Right hindlimb (tissue), 1 donor: Measurements from ENCODE around the gene GABRD.

Source experiments
- DNase-seq: peaks from one replicate; pipeline ENCODE4 v3.0.0-alpha.2; 2018

Gene GABRD

DNA sequence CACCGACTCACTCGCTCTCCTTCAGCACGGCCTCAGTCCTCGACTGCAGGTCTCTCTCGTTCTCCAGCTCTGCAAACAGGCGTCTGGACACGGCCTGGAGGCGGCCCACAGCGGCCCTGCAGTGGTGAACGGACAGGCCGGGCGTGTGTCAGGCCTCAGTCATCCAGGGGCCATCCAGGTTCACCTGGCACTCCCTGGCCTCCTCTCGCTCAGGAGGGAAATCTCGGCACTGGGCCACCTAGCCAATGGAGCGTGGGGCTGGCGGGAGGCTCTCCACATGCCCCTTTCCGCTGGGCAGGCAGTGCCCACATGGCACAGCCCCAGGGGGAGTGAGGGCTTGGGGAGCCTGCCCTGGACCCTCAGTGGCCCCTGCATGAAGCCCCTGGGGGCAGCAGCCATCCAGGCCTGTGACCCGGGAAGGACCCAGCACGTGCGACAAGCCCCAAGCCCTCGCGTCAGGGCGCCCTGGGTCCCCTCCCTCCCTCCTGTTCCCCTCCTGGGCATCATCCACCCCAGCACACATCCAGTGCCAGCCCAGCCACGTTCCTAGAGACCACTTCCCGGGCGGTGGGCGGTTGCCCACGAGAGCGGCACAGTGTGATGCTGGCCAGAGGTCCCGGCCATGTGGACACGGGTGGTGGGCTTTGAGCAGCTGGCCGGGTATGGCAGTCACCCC lies 33.6 kb upstream of the GABRD start:
- no peak for DNase-seq

DNA sequence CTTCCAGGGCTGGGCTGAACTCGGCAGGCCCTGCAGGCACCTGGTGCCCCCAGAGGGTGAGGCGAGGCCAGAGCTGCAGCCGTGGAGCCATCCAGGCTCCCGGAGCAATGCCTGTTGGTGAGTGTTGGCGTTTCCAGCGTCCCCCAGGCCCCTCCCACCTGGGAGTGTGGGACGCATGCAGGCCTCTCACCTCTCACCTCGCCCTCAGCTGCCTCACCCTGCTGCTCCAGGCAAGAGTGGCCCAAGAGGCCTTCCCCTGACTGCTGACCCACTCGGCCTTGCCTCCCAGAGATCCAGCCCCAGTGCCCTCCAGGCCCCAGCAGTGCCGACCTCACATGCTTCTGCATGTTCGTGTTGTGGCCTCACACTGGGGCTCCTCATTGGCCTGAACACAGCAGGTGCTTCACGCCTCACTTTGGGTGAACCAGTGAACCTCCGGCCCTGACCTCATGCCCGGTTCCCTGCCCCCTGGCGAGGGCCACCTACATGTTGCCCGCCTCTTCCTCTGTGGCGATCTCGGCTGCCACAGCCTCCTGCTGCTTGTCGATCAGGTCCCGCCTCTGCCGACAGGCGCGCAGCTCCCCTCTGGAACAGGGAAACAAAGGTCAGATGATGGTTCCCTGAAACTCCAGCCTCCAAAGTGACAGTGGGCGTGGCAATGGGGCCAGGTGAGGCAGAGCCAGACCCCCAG lies 32.5 kb upstream of the GABRD start:
- DNase-seq: no peak

DNA sequence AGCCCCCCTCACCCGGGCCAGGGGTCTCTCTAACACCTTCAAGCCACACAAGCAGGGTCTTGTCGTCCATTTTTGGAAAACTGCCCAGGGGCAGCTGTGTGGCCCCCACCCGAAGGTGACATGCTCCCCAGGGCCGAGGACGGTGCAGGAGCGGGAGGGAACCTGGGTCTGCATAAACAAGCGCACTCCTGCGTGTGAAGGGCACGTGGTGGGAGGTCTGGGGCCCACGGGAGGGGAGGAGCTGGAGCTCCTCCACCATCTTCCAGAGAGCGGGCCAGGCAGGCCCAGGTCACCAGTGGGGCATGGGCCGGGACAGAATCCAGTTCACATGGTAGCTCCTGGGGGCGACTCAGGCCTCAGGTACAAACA lies 32.0 kb upstream of the GABRD start:
- DNase-seq: no peak

DNA sequence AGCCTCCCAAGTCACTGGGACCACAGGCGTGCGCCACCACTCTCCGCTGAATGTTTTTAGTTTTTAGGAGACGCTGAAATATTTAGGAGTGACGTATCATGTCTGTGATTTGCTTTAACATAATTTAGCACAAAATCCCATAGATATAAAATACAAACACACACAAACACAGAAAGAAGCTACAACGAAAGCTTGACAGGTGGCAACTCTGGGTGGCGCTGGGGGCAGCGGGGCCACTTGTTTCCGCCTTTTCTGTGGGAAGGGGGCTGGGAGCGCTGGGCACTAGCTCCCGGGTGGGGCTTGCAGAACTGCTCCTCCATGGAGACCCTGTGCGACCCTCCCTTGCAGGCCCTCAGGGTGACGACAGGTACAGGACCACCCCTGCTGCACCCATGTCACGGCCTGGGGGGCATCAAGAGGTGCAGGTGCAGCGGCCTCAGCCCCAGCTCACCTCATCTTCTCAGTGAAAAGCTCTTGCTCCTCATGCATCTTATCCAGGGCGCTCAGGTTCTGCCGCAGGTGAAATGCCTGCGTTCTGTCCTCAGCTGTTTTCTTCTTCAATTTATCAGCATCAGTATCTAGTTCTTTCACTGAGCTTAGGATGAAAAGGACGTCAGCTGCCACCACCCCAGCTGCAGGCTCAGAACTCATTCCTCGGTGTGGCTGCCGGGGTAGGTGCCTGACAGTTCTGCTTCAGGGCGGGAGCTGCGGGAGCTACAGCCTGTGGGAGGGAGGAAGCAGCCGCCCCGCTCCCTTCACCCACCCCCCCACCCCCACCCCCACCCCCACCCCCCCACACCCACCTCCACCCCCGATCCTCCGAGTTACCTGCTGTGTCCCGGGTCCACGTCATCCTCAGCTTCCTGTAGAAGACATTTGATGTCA lies 30.8 kb upstream of the GABRD start:
- DNase-seq: no peak

DNA sequence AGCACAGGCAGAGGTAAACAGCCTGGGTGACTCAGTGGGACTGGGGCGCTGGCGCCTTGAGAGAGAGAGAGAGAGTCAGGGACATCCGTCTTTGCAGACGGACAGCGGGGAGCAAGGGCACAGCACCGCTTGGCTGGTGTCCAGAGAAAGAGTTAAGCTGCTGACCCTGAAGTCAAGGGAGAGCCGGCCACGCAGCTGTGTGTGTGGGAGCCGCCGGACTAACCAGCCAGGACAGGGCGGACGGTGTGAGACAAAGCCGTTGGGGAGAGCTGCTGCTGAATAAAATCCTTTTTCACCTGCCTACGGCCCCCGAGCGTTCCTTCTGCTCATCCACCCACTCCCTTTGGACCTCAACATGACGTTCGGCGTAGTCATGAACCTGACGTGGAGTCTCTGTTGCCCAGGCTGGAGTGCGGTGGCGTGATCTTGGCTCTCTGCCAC lies 30.0 kb upstream of the GABRD start:
- DNase-seq: peak; percentile 38

DNA sequence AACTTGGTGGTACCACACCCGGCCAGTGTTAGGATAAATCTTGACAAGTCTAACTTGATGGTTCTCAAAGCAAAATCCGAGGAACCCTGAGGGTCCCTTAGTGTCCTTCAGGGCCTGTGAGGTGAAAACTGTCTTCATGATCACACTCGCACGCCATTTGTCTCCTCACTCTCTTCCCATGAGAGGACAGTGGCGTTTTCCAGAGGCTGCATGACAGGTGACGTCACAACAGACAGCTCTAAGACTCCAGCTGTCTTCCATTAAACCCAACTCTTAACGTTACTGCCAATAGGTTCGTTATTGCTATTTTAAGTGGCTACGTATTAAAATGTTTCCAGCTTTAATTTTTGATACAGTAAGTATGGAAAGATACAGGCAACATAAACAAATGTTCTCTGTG lies 29.4 kb upstream of the GABRD start:
- DNase-seq: no peak

DNA sequence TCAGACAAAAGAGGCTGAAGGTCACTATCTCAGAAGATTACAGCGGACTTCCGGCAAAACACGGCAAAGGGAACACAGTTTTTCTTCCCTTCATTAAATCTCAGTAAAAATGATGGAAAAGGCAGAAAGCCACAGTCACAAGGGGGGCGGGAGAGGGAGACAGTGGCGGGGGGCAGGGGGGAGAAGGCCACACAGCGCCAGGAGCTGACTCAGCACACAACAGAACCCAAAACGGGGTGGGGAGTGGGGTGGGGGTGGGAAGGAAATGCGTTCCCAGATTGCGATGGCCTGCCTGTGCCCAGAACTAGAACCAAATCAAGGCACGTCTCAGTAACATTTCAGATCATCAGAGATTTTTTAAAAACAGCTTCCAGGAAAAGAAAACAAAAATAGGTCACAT lies 28.9 kb upstream of the GABRD start:
- peak; percentile 67 for DNase-seq

DNA sequence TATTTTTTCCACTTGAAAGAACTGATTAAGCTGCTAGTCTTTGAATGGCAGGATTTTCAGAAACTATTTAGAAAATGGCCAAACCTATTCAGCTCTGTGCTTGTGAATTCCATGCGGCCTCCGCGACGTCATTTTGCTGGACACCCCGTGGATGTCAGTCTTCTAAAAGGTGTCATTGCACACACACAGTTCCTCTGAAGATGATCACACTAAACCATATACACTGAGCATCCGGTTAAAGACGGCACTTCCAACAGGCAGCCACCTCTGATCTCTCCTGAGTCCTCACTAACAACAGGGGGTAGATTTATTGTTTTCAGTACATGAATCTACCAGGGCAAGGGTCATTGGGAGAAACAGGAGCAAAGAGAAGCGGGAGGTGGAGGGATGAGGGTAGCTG lies 24.6 kb upstream of the GABRD start:
- DNase-seq: no peak

DNA sequence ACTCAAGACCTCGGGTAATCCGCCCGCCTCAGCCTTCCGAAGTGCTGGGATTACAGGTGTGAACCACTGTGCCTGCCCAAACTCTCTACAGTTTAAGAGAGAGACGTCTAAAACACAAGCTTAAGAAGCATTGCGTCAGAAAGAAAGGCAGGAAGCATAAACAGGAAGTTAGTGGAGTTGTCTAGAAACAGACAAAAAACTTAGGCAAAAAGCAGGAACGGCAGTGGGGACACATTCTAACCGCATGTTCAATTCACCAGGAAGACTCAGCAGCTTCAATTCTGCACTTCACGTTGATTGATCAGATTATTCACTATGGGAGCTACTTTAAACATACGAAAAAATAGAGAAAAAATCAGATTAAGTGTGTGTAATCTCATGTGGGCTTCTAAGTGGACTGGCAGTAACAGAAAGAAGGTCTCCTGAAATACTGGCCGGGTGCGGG lies 22.9 kb upstream of the GABRD start:
- DNase-seq: no peak

DNA sequence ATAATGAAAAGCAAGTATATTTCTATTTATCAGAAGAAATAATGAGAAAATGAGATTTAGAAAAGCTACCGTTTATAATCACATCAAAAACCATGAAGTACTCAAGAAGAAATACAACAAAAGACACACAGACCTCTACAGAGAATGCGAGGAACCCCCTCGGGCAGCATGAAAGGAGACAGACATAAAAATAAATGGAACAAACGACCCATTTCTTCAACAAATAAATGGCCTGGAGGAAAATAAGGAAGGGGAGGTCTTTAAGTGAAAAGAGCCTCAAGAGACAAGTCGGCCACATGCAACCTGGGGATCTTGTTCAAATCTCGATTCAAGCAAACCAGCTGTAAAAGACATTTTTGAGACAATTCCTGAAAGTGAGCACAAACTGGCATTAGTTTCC lies 21.6 kb upstream of the GABRD start:
- no peak for DNase-seq

DNA sequence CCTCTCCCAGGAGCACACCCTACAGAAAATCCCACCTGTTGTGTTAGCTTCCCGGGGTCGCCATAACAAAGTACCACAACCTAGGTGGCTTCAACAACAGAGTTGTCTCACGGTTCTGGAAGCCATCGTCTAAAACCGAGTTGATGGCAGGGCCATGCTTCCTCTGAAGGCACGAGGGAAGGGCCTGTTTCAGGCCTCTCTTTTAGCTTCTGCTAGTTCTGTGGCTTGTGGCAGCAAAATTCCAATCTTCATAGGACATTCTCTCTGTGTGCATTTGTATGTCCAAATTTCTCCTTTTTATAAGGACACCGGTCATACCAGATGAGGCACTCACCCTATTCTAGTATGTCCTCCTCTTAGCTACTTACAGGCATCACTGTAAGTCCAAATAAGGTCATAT lies 18.7 kb upstream of the GABRD start:
- no peak for DNase-seq

DNA sequence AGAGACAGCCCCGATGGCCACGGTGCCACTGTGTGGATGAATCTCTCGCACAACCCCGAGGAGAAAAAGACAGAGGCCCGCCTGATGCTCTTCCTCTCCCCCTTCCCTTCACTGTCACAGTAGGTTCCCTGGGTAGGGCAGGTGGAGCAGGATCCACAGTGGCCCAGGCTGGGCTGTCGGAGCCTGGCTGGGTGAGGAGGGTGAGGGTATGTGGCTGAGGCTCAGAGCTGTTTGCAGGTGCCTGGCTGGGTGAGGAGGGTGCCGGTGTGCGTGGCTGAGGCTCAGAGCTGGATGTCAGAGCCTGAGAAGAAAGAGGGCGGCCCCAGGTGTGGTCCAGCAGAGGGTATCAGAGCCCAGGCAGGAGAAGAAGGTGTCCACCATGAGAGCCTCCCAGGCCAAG lies 18.3 kb upstream of the GABRD start:
- DNase-seq: no peak

DNA sequence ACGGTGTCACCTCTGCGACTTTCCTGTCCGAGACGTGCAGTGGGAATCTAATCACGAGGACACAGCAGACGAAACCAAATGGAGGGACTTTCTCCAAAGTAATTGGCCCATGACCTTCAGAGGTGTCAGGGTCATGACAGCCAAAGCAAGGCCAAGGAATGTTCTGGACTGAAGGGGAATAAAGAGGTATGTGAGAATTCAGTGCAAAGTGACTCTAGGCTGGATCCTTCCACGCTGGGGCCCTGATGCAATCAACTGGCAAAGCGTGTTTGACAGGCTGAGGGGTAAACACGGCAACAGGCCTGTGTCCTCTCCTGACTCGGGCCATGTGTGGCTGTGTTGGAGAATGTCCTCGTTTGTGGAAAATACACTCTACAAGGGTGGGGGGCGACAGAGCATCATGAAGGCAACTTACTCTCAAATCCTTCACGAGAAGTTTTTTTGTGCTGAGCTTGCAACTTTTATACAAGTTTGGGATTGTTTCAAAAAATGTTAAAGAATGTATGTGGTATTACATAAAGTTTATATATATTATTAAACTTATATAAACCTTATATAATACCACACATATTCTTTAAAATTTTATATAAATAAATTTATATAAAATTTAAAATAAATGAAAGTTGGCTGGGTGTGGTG lies 17.3 kb upstream of the GABRD start:
- DNase-seq: no peak

DNA sequence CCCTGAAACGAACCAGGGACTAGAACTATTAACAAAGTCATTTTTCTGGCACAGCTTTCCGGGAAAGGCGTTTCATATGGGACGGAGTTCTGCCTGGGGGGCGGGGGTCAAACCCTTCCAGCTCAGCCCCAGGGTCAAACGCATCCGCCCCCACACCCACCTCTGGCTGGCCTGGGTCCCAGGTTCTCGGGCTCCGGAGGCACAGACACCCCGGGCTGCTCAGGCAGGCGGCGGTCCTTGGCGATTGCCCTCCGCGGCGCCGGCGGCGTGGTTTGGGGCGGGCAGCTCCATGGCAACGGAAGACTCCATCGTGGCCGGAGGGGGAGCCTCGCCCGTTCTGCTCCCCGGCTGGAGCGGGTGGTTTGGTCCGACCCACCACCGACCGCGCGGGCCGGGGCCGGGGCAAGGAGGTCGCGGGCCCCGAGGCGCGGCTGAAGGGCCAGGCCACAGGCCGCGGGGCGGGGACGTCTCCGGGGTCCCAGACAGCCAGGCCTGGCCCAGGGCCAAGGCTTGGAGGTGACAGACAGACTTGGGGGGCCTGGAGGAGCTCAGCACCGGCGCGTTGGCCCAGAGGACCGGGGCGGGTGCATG lies 15.5 kb upstream of the GABRD start, which contains the start of gene CFAP74:
CFAP74 (minus strand) TSS at position 246 of the 591 bp plus-strand sequence. CDS start 12,830 bp downstream, outside the sequence.
- peak; percentile 60 for DNase-seq

DNA sequence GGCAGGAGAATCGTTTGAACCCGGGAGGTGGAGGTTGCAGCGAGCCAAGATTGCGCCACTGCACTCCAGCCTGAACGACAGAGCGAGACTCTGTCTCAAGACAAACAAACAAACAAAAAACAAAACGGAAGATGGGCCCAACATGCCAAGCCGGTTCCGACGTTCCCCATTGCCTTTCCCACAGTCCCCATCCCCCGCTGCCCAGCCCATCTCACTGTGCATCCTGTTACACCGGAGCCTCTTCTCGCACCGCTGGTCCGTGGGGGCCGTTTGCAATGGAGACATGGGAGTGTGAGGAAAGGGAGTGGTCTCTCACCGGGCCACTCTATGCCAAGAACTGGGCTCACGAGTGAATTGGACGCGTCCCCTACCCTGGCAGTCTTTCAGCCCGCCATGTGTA lies 14.3 kb upstream of the GABRD start:
- no peak for DNase-seq

DNA sequence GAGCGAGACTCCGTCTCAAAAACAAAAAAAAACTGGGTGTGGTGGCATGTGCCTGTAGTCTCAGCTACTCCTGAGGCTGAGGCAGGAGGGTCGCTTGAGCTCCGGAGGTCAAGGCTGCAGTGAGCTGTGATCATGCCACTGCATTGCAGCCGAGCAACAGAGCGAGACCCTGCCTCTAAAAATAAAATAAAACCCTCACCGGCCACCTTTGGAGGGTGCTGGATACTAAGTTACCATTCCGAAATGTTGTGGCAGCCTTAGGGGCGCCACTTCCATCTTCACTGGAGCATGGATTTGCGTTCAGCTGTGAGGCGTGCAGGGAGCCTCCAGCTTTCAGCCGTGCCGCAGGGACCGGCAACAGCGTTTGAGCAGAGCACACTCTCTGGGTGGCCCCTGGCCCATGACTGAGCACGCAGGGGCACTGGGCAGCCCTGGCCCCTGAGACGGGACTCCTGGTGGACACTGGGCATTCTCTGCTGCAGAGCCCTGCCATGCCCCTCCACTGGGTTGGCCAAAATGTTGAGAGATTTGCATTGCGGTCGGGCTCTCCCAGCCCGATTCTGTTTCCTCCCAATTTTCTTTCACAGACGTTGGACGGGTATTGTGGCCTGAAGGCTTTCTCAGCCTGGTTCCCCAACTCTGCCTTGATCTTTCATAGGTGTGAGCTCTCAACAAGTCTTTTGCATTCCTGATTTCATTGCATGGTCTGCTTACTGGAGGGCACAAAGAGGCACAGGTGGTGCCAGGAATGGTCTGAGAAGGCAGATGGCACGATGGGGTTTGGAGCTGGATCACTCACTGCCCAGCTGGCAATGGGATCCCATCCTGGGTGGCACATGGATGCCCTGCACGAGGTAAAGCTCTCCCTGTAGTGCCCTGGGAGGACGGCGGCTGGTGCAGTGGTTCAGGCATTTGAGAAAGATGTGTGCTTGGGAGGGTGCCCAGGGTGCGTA lies 9.8 kb upstream of the GABRD start:
- no peak for DNase-seq

DNA sequence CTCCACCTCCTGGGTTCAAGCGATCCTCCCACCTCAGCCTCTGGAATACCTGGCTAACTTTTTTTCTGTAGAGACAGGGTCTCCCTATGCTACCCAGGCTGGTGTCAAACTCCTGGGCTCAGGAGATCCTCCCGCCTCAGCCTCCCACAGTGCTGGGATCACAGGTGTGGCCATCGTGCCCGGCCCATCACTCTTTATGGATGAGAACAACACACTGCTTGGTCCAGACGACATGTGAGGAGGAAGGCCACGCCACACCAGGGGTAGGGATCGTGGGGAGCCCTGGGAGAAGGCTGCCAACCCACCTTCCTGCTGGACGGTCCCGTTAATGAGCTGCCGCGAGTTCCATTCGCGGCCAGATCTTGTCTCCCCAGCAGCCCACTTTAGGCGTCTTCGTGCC lies 5.0 kb upstream of the GABRD start:
- DNase-seq: no peak

DNA sequence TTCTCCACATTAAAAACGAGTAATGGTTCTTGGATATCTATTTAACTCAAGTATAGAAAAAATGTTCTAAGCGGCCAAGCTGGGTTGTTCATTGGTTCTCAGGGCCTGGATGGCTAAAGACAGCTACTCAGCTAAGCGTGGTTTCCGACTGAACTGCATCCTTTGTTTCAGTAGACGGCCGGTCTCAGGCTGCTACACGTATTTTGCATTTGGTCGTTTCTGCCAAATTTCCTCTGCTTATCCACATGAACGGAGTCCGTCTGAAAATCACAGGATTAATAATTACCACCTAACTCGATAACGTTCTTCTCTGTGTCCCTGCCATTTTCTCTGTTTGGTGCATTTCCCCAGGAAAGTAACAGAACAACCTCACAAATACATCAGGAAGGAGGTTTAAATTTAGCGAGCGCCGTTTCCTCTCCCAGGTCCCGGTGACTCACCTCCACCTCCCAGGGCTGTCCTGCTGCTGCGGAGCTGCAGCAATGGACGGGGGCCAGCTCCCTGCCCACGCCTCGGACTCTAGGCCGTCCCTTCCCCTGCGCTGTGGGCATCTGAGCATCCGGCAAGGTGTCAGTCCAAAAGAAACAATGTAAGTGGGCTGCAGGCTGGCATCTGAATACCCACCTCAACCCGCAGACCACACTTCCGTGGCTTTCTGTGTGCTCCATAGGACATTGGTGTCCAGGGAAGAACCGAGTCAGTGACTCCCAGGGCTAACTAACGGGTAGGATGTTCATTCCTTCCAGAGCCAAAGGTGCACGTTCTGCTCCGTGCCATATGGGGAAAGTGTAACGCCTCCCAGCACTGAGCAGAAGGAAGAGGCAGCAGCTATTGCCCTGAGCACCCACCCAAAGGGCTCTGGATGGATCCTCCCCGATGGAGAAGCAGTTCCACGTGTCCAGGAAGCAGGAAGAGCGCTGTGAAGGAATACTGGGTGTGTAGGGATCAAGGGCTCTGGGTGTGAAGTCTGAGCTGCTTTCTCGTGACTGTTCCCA lies 4.1 kb upstream of the GABRD start:
- no peak for DNase-seq

DNA sequence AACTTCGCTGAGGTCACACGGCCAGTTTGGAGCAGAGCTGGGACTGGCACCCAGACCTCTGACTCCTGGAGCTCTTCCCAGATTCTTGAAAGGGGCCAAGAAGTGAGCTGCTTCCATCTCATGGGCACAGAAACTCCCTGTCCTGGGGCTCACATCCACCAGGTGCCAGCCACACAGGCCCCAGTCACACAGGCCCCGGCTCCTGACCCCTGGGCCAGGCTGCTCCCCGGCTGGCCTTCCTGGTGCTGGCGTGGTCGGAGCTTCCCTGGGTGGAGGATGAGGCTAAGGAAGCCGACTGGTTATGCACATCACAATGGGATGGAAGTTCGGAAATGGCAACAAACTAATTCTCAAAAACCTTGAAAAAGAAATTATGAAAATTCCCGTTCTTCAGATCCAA lies 3.0 kb upstream of the GABRD start:
- no peak for DNase-seq
